ENCODE data around the gene MYOCD. TPM values are rescaled to one million over a fixed set of nuclear protein-coding genes. Genes with fewer than 3 reads are reported as not detected.

Gene MYOCD
- total RNA-seq, 1 experiment from 2014 or later: not detected

DNA sequence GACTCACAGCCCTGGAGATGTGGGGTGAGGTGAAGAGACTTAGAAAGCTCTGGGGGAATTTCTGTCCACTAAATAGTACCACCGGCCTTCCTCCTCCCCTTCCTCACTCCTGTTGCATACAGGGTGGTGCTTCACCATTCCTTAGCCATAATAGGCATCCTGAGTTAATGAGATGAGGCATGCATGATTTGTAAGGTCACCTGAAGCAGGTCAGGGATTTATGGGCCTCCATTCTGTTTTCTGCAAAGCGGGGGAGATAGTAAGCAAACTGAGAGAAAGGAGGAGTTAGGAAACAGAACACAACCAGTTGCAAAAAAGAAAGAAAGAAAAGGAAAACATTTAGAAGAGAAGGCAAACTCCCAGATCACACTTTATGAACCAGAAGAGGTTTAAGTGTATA, 9.3 kb upstream of the MYOCD start:
- no peaks in the 10 kb centered on the region for H3K27me3 ChIP-seq (ENCODE audit: control insufficient read depth, insufficient read depth, low read length)
- ChIA-PET CTCF (no interaction called here), POLR2A (no interaction called here)
- H3K4me3 ChIP-seq (ENCODE audit: low read depth in 2 of 2, low read length in 2 of 2): no peak overlapping the region
- no TSS peak for BruUV-seq (replicated peaks)
- ATAC-seq (no peak), DNase-seq (ENCODE audit: low read depth, low spot score) (no peak)
- H3K36me3 ChIP-seq (ENCODE audit: control insufficient read depth, insufficient read depth, low read length): no peaks in the 10 kb centered on the region
- no peaks in the 10 kb centered on the region for H3K4me1 ChIP-seq (ENCODE audit: control insufficient read depth, insufficient read depth, low read length)
- TF ChIP-seq, protein P1, sequence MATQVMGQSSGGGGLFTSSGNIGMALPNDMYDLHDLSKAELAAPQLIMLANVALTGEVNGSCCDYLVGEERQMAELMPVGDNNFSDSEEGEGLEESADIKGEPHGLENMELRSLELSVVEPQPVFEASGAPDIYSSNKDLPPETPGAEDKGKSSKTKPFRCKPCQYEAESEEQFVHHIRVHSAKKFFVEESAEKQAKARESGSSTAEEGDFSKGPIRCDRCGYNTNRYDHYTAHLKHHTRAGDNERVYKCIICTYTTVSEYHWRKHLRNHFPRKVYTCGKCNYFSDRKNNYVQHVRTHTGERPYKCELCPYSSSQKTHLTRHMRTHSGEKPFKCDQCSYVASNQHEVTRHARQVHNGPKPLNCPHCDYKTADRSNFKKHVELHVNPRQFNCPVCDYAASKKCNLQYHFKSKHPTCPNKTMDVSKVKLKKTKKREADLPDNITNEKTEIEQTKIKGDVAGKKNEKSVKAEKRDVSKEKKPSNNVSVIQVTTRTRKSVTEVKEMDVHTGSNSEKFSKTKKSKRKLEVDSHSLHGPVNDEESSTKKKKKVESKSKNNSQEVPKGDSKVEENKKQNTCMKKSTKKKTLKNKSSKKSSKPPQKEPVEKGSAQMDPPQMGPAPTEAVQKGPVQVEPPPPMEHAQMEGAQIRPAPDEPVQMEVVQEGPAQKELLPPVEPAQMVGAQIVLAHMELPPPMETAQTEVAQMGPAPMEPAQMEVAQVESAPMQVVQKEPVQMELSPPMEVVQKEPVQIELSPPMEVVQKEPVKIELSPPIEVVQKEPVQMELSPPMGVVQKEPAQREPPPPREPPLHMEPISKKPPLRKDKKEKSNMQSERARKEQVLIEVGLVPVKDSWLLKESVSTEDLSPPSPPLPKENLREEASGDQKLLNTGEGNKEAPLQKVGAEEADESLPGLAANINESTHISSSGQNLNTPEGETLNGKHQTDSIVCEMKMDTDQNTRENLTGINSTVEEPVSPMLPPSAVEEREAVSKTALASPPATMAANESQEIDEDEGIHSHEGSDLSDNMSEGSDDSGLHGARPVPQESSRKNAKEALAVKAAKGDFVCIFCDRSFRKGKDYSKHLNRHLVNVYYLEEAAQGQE (IDR thresholded peaks at IDR 0.05; ENCODE audit: insufficient read depth in 1 of 2, low read depth in 2 of 2, low read length in 1 of 2): no peak
- no peak for TF ChIP-seq SIN3A (IDR thresholded peaks at IDR 0.05; ENCODE audit: borderline replicate concordance, insufficient read depth, low read depth, low read length)
- TF ChIP-seq TCF7L2 (IDR thresholded peaks at IDR 0.05; ENCODE audit: low read depth, low read length): no peak
- TF ChIP-seq POLR2AphosphoS5 (IDR thresholded peaks at IDR 0.05; ENCODE audit: low read depth, low read length): no peak
- TF ChIP-seq, protein P2, sequence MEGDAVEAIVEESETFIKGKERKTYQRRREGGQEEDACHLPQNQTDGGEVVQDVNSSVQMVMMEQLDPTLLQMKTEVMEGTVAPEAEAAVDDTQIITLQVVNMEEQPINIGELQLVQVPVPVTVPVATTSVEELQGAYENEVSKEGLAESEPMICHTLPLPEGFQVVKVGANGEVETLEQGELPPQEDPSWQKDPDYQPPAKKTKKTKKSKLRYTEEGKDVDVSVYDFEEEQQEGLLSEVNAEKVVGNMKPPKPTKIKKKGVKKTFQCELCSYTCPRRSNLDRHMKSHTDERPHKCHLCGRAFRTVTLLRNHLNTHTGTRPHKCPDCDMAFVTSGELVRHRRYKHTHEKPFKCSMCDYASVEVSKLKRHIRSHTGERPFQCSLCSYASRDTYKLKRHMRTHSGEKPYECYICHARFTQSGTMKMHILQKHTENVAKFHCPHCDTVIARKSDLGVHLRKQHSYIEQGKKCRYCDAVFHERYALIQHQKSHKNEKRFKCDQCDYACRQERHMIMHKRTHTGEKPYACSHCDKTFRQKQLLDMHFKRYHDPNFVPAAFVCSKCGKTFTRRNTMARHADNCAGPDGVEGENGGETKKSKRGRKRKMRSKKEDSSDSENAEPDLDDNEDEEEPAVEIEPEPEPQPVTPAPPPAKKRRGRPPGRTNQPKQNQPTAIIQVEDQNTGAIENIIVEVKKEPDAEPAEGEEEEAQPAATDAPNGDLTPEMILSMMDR (IDR thresholded peaks at IDR 0.05): no peak
- H3K27ac ChIP-seq (ENCODE audit: low read length): no peak overlapping the region
- intact Hi-C loops (cut with micrococcal nuclease; ENCODE audit: unreplicated experiment): no loop called here
- no peaks in the 10 kb centered on the region for H3K9me3 ChIP-seq (ENCODE audit: control insufficient read depth, insufficient read depth, low read depth, low read length)
- in situ Hi-C loops (cut with HindIII; ENCODE audit: low pct_unique_long_range_greater_than_20kb, low sequenced_read_pairs): no loop called here

DNA sequence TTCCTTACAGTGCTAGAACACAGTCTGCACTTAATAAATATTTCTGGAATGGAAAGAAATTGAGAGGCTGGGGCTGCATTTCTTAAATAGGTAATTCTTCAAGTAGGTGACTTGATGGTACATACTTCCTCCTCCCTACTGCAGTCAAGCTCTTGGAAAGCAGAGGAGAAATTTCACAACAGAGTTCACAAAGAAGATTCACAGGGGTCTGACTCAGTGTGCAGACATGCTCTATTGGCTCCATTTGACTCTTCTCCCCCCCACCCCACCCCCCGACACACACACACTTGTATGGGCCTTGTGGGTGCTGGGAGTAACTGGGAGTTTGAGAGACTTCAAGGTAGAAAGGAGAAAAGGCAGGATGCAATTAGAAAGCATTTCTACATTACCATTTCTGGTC, 6.2 kb upstream of the MYOCD start:
- intact Hi-C loops (cut with micrococcal nuclease; ENCODE audit: unreplicated experiment) (no loop called here), in situ Hi-C loops (cut with HindIII; ENCODE audit: low pct_unique_long_range_greater_than_20kb, low sequenced_read_pairs) (no loop called here)
- Histone ChIP-seq H3K4me3 (ENCODE audit: low read depth in 2 of 2, low read length in 2 of 2) (no peak overlapping the region), H3K27ac (ENCODE audit: low read length) (no peak overlapping the region), H3K36me3 (ENCODE audit: control insufficient read depth, insufficient read depth, low read length) (no peaks in the 10 kb centered on the region), H3K27me3 (ENCODE audit: control insufficient read depth, insufficient read depth, low read length) (peaks cover 2% of the 10 kb centered on the region; the same call in 1 of the 2 replicates), H3K9me3 (ENCODE audit: control insufficient read depth, insufficient read depth, low read depth, low read length) (no peaks in the 10 kb centered on the region), H3K4me1 (ENCODE audit: control insufficient read depth, insufficient read depth, low read length) (no peaks in the 10 kb centered on the region)
- BruUV-seq (replicated peaks): no TSS peak
- TF ChIP-seq POLR2AphosphoS5 (IDR thresholded peaks at IDR 0.05; ENCODE audit: low read depth, low read length) (no peak), TCF7L2 (IDR thresholded peaks at IDR 0.05; ENCODE audit: low read depth, low read length) (no peak), SIN3A (IDR thresholded peaks at IDR 0.05; ENCODE audit: borderline replicate concordance, insufficient read depth, low read depth, low read length) (no peak)
- TF ChIP-seq, protein P1 (IDR thresholded peaks at IDR 0.05; ENCODE audit: insufficient read depth in 1 of 2, low read depth in 2 of 2, low read length in 1 of 2): no peak
- TF ChIP-seq, protein P2 (IDR thresholded peaks at IDR 0.05): no peak
- ChIA-PET CTCF (no interaction called here), POLR2A (no interaction called here)
- ATAC-seq (no peak), DNase-seq (ENCODE audit: low read depth, low spot score) (no peak)

Data from Panc1 (cell line).